SH-SY5Y (cell line): ENCODE measurements around the gene MIX23.

Experiments used
- GATA2 ChIP-seq: IDR thresholded peaks from 2 replicates; pipeline ENCODE4 v1.6.1; 2011; ENCODE audit warnings: mild to moderate bottlenecking, low read depth, low read length
- GATA3 ChIP-seq: IDR thresholded peaks from 2 replicates; pipeline ENCODE4 v1.6.1; 2011; ENCODE audit warnings: low read depth, mild to moderate bottlenecking, low read length, moderate library complexity

GRCh38 chr3:122430371-122430770 is 47.3 kb upstream of the MIX23 start:
- TF ChIP-seq GATA3 = no peak
- TF ChIP-seq GATA2 = no peak
